Motor neuron (in vitro differentiated cells): Measurements from ENCODE around the gene ZNF79. TPM values are rescaled to one million over a fixed set of nuclear protein-coding genes. Genes with fewer than 3 reads are reported as not detected.
A peak's percentile ranks its signal among the peaks of the same experiment; 100 is the strongest.

Experiments used
- ATAC-seq, 8 experiments: fragments of 200-7000 bp; cut with Tn5 transposase; replicated peaks in 6 of 8; 2 replicates each; pipeline ENCODE4 v1.8.0; 2021; ENCODE audit warnings: mild to moderate bottlenecking in 8 of 8, moderate library complexity in 8 of 8
- H3K27ac ChIP-seq, 2 donors: fragments of 250-450 bp; sonication (Bioruptor Pico); 2 replicates each; pipeline ENCODE4 v1.9.0; 2021; ENCODE audit warnings: antibody characterized with exemption in 2 of 2, mild to moderate bottlenecking in 2 of 2, moderate library complexity in 1 of 2
- H3K4me1 ChIP-seq, 2 donors: fragments of 250-450 bp; sonication (Bioruptor Pico); replicated peaks in 1 of 2; 2 replicates each; pipeline ENCODE4 v1.6.1; 2021; ENCODE audit warnings: antibody characterized with exemption in 2 of 2, mild to moderate bottlenecking in 2 of 2, moderate library complexity in 1 of 2
- H3K4me3 ChIP-seq, 5 donors: fragments of 250-450 bp; sonication (Bioruptor Pico); 2 replicates each; pipeline ENCODE4 v1.9.0; 2021; ENCODE audit warnings: antibody characterized with exemption in 5 of 5, mild to moderate bottlenecking in 5 of 5, moderate library complexity in 4 of 5
- WGBS, 10 experiments: fragments of 450-650 bp; shearing (Covaris generic); methylation state at CpG; one replicate each; pipeline ENCODE4 v1.0.0; 2022; 5-methylcytosine and 5-hydroxymethylcytosine counted together
- in situ Hi-C, 9 experiments: fragments of 400-800 bp; cut with MboI; loops; one replicate each; pipeline ENCODE4 v1.15.0; 2021; ENCODE audit warnings: low sequenced_read_pairs in 9 of 9, low pct_unique_long_range_greater_than_20kb in 2 of 9; ENCODE audit not compliant: unreplicated experiment in 9 of 9
- total RNA-seq, 8 experiments: library from RNA; unstranded; fragments of 300-600 nt; gene quantifications; 2 replicates each; pipeline versions ENCODE4 v1.2.3 to v1.2.4, GENCODE V29; 2022

ZNF79 gene
- total RNA-seq, 8 experiments from 2014 or later, result 8.5 to 13.3 (median 11.1) TPM

GRCh38 chr9:127482662-127483061 lies 58.5 kb downstream of the ZNF79 start:
- 90 to 100% (median 100%) methylated on average over 1 to 9 of the region's 9 CpGs; no CpG with 5 or more reads in 4 of the 10 experiments for WGBS, 10 experiments
- no peak for ATAC-seq
- Histone ChIP-seq H3K4me1 (no peaks in the 10 kb centered on the region), H3K27ac (no peak overlapping the region), H3K4me3 (no peak overlapping the region)
- in situ Hi-C loops, result loop anchor here in 1 of 9 experiments (25.0 kb wide), 1 partner anchor 105 kb away; no protein-coding TSS in a partner anchor

GRCh38 chr9:127485995-127486394 lies 61.8 kb downstream of the ZNF79 start:
- no peak for ATAC-seq
- 85 to 100% (median 91%) methylated on average over 1 to 8 of the region's 11 CpGs; no CpG with 5 or more reads in 7 of the 10 experiments for WGBS, 10 experiments
- in situ Hi-C loops, result loop anchor here in 1 of 9 experiments (25.0 kb wide), 1 partner anchor 101 kb away; no protein-coding TSS in a partner anchor

GRCh38 chr9:127488946-127489345 lies 64.8 kb downstream of the ZNF79 start:
- Histone ChIP-seq H3K27ac (no peak overlapping the region), H3K4me1 (peaks cover 9 to 10% of the 10 kb centered on the region in 2 donors), H3K4me3 (no peak overlapping the region)
- in situ Hi-C loops, result loop anchor here in 1 of 9 experiments (25.0 kb wide), 1 partner anchor 98 kb away; no protein-coding TSS in a partner anchor
- WGBS, 10 experiments, result 80 to 100% (median 92%) methylated on average over 2 to 8 of the region's 8 CpGs; no CpG with 5 or more reads in 2 of the 10 experiments
- ATAC-seq, result no peak

More at GRCh38 chr9:127485995-127486394, 61.8 kb downstream of the ZNF79 start:
- peaks cover 0 to 2% of the 10 kb centered on the region in 2 donors for H3K4me1 ChIP-seq
- H3K27ac ChIP-seq, result no peak overlapping the region
- no peak overlapping the region for H3K4me3 ChIP-seq

GRCh38 chr9:127489471-127490115 lies 65.4 kb downstream of the ZNF79 start:
- peak in 6 of 8 experiments; percentile 30 to 75 (median 68) for ATAC-seq
- 0 to 87% (median 60%) methylated on average over 1 to 8 of the region's 22 CpGs; no CpG with 5 or more reads in 3 of the 10 experiments for WGBS, 10 experiments
- Histone ChIP-seq H3K4me3 (no peak overlapping the region), H3K4me1 (peaks cover 9 to 10% of the 10 kb centered on the region in 2 donors), H3K27ac (no peak overlapping the region)
- in situ Hi-C loops, result loop anchor here in 1 of 9 experiments (25.0 kb wide), 1 partner anchor 98 kb away; no protein-coding TSS in a partner anchor

GRCh38 chr9:127490535-127491230 lies 66.5 kb downstream of the ZNF79 start:
- H3K4me3 ChIP-seq, result no peak overlapping the region
- in situ Hi-C loops, result loop anchor here in 1 of 9 experiments (25.0 kb wide), 1 partner anchor 97 kb away; no protein-coding TSS in a partner anchor

GRCh38 chr9:127491516-127491915 lies 67.3 kb downstream of the ZNF79 start:
- H3K27ac ChIP-seq, result no peak overlapping the region
- in situ Hi-C loops, result loop anchor here in 1 of 9 experiments (25.0 kb wide), 1 partner anchor 96 kb away; no protein-coding TSS in a partner anchor
- H3K4me1 ChIP-seq, result peaks cover 9 to 10% of the 10 kb centered on the region in 2 donors
- WGBS, 10 experiments, result 70% methylated on average over 4 of the region's 10 CpGs; no CpG with 5 or more reads in 9 of the 10 experiments
- H3K4me3 ChIP-seq, result no peak overlapping the region
- peak in 2 of 8 experiments; percentile 25 to 44 for ATAC-seq

More at GRCh38 chr9:127490535-127491230, 66.5 kb downstream of the ZNF79 start:
- Histone ChIP-seq H3K4me1 (peaks cover 9 to 10% of the 10 kb centered on the region in 2 donors), H3K27ac (no peak overlapping the region)
- 80 to 95% (median 90%) methylated on average over 2 to 4 of the region's 9 CpGs; no CpG with 5 or more reads in 4 of the 10 experiments for WGBS, 10 experiments
- no peak for ATAC-seq

GRCh38 chr9:127492616-127493015 lies 68.4 kb downstream of the ZNF79 start:
- ATAC-seq, result peak in 3 of 8 experiments; percentile 6 to 20 (median 11)
- in situ Hi-C loops, result loop anchor here in 1 of 9 experiments (25.0 kb wide), 1 partner anchor 95 kb away; no protein-coding TSS in a partner anchor
- H3K4me3 ChIP-seq, result no peak overlapping the region
- H3K4me1 ChIP-seq, result peaks cover 9 to 10% of the 10 kb centered on the region in 2 donors
- 30 to 90% (median 63%) methylated on average over 2 to 11 of the region's 14 CpGs; no CpG with 5 or more reads in 2 of the 10 experiments for WGBS, 10 experiments
- H3K27ac ChIP-seq, result no peak overlapping the region

- Histone ChIP-seq H3K27ac (no peak overlapping the region), H3K4me3 (no peak overlapping the region), H3K4me1 (peaks cover 9 to 10% of the 10 kb centered on the region in 2 donors)
- ATAC-seq, result peak in 1 of 8 experiments; percentile 11
- in situ Hi-C loops, result loop anchor here in 1 of 9 experiments (25.0 kb wide), 1 partner anchor 94 kb away; no protein-coding TSS in a partner anchor
- 43 to 100% (median 80%) methylated on average over 1 to 7 of the region's 22 CpGs; no CpG with 5 or more reads in 2 of the 10 experiments for WGBS, 10 experiments
Observed at GRCh38 chr9:127493592-127494303, 69.6 kb downstream of the ZNF79 start.

- WGBS, 10 experiments, result 87 to 100% (median 98%) methylated on average over 1 to 6 of the region's 9 CpGs; no CpG with 5 or more reads in 4 of the 10 experiments
- in situ Hi-C loops, result loop anchor here in 1 of 9 experiments (25.0 kb wide), 1 partner anchor 93 kb away; no protein-coding TSS in a partner anchor
- H3K4me1 ChIP-seq, result peaks cover 9 to 10% of the 10 kb centered on the region in 2 donors
- ATAC-seq, result no peak
- no peak overlapping the region for H3K4me3 ChIP-seq
- H3K27ac ChIP-seq, result no peak overlapping the region
Observed at GRCh38 chr9:127494304-127494702, 70.1 kb downstream of the ZNF79 start.

Other genes with a start within 250 kb of the ZNF79 start
- gene GARNL3, start 159.6 kb upstream of the ZNF79 start, total RNA-seq, result 10 to 100 TPM in 6 of 8 experiments, 1 to 10 TPM in 2; 1.0 to 21.8 (median 15.9) TPM
- 10 to 100 TPM in 6 of 8 experiments, 1 to 10 TPM in 2; 9.8 to 23.3 (median 11.3) TPM for gene SLC2A8, start 27.2 kb upstream of the ZNF79 start, total RNA-seq
- gene RPL12, start 27.0 kb downstream of the ZNF79 start, total RNA-seq, result 1,000 to 10,000 TPM; 1,900 to 4,019 (median 2,592) TPM
- 10 to 100 TPM; 11.5 to 24.1 (median 15.7) TPM for gene LRSAM1, start 27.1 kb downstream of the ZNF79 start, total RNA-seq
- gene STXBP1, start 187.9 kb downstream of the ZNF79 start, total RNA-seq, result 10 to 100 TPM; 21.1 to 77.4 (median 41.4) TPM